Activated naive CD8-positive, alpha-beta T cell treated with anti-CD3 and anti-CD28 coated beads for 36 hours (primary cell): Measurements from ENCODE around the gene PPP2R5C. TPM values are rescaled to one million over a fixed set of nuclear protein-coding genes. Genes with fewer than 3 reads are reported as not detected.
A peak's percentile ranks its signal among the peaks of the same experiment; 100 is the strongest.
"Not testable (repeated sequence)": the region's sequence is repeated elsewhere in the genome, so short reads cannot be mapped to it uniquely, and the experiment has no call there.

Experiments
- DNase-seq: peaks from one replicate; pipeline ENCODE4 v3.0.0; 2021
- H3K27ac Mint-ChIP-seq: one replicate; pipeline ENCODE4 v1.8.0; 2022; ENCODE audit warnings: mild to moderate bottlenecking, moderate library complexity, mixed read lengths
- H3K27me3 Mint-ChIP-seq: one replicate; pipeline ENCODE4 v1.8.0; 2022; ENCODE audit warnings: mild to moderate bottlenecking, mixed read lengths
- H3K36me3 Mint-ChIP-seq: one replicate; pipeline ENCODE4 v1.8.0; 2021; ENCODE audit warnings: mild to moderate bottlenecking, mixed read lengths
- H3K4me1 Mint-ChIP-seq: one replicate; pipeline ENCODE4 v1.8.0; 2021; ENCODE audit warnings: mixed read lengths
- H3K4me3 Mint-ChIP-seq: one replicate; pipeline ENCODE4 v1.8.0; 2022; ENCODE audit warnings: mild to moderate bottlenecking, moderate library complexity, mixed read lengths
- H3K9me3 Mint-ChIP-seq: one replicate; pipeline ENCODE4 v1.8.0; 2022; ENCODE audit warnings: mixed read lengths
- total RNA-seq, 2 experiments: library from RNA; stranded (reverse); gene quantifications; one replicate each; pipeline ENCODE4 v1.2.3, GENCODE V29; 2021

The PPP2R5C gene
- total RNA-seq, 2 experiments from 2014 or later: 209 to 221 TPM

DNA sequence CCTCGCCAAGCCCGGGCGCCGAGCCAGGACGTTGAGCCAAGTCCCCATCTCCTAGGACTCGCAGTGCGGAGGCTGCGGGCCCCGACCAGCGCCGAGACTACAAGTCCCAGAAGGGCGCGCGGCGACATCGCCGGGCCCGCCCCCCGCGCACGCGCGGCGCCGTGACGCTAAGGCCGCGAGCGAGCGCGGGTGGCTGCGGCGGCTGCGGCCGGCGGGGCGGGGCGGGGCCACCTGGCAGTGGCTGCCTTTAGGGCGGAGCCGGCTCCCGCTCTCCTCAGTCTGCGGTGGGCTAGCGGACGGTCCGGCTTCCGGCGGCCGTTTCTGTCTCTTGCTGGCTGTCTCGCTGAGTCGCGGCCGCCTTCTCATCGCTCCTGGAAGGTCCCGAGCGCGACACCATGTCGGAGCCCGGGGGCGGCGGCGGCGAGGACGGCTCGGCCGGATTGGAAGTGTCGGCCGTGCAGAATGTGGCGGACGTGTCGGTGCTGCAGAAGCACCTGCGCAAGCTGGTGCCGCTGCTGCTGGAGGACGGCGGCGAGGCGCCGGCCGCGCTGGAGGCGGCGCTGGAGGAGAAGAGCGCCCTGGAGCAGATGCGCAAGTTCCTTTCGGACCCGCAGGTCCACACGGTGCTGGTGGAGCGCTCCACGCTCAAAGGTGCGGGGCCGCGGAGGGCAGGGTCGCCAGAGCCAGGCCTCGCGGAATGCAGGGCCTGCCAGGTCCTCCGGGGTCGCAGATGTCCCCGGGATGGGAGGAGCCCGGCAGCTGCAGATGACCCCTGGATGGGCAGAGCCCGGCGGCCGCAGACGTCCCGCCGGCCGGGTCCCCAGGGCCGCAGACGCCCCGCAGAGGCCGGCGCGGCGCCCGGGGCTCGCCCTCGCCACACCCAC, 203.0 kb downstream of the PPP2R5C start, which contains the start of gene DYNC1H1:
TSS of gene DYNC1H1 (plus strand) at position 277 of the 884 bp plus-strand sequence. CDS start at position 396, 119 bp downstream.
- H3K4me1 Mint-ChIP-seq: peaks cover 43% of the 10 kb centered on the region
- peaks cover 7% of the 10 kb centered on the region for H3K36me3 Mint-ChIP-seq
- peak within 1 kb of the TSS; percentile 88 for H3K27ac Mint-ChIP-seq

DNA sequence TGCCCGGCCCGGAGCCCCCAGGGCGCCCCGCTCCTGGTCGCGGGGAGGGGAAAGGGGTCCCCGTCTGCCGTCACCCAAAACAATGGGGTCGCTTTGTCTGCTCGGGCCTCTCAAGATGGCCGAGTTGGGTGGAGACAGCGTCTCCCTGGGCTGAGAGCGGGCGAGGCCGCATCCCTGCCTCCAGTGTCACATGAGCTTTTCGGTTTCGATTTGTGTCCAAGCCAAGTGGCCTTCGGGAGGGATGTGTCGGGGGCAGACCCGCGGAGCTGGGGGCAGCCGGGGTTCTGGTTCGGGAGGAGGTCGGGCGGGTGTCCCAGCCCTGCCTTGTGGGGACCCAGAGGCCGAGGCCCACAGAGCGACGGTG, 203.7 kb downstream of the PPP2R5C start:
- H3K4me1 Mint-ChIP-seq: peaks cover 46% of the 10 kb centered on the region

More for the DNA sequence above, 203.0 kb downstream of the PPP2R5C start, which contains the start of gene DYNC1H1:
- peaks cover 5% of the 10 kb centered on the region for H3K27me3 Mint-ChIP-seq
- DNase-seq: peak; percentile 95
- peak within 1 kb of the TSS; percentile 90 for H3K4me3 Mint-ChIP-seq
- no peaks in the 10 kb centered on the region for H3K9me3 Mint-ChIP-seq

DNA sequence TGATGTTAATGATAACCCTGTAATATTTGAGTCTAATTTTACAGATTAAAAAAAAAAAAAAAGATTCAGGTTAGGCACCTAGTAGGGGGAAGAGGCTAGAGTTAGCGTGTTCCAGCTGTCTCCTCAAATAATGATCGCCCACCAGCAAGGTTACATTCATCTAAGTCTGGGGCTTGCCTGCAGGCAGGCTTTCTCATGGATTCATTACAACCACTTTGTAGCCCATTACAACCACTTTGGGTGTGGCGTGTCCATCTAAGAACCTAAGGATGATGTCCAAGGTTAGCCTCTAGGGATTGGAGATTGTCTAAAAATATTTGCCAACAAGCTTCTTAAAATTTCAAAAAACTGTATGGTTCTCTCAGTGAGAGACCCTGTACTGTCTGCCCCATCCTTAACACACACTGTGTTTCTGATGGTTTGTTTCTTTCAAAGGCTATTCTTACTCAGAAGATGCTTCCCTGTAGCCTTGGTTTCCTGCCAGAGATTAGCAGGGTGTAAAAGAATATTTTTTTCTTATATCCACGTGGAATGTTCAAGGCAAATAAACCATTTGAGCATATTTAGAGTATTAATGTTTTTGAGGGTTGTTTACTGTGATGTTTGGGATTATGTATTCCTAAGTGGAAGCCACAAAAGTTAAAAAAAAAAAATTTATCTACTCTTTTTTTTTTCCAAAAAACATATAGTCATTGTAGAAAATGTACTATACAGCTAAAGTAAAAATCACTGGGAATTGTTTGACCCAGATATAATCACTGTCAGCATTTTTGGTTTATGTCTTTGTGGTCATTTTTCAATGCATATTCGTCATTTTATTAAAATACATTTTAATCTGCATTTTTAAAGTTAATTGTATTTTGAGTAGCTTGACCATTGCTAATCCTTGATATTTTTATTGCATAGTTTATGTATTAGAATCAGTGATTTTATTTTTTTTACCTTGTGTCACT, 204.5 kb downstream of the PPP2R5C start:
- Mint-ChIP-seq H3K4me1 (peaks cover 47% of the 10 kb centered on the region), H3K9me3 (no peaks in the 10 kb centered on the region), H3K27ac (peak overlapping the region; percentile 88), H3K36me3 (peaks cover 14% of the 10 kb centered on the region), H3K27me3 (peaks cover 5% of the 10 kb centered on the region), H3K4me3 (peak overlapping the region; percentile 90)
- DNase-seq: no peak

More for the DNA sequence above, 203.7 kb downstream of the PPP2R5C start:
- peak overlapping the region; percentile 90 for H3K4me3 Mint-ChIP-seq
- peaks cover 9% of the 10 kb centered on the region for H3K36me3 Mint-ChIP-seq
- DNase-seq: peak; percentile 74
- peak overlapping the region; percentile 88 for H3K27ac Mint-ChIP-seq
- H3K9me3 Mint-ChIP-seq: no peaks in the 10 kb centered on the region
- H3K27me3 Mint-ChIP-seq: peaks cover 5% of the 10 kb centered on the region

DNA sequence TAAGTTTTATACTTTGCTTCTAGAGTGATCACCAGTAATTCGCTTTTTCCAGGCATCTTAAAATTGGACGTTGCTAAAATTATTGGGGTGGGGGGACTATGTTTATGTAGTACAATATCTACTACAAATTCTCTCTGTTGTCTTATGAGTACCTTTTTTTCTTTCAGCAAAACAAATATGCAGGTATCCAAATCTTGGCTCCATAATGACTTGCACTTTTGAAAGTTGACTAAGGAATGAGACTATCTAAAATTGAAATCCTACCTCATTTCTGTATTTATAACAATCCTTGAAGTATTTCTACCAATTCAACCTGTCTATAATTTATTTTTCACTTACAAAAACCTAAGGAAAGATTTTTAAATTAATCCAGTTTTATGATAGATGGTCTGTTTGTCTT, 205.2 kb downstream of the PPP2R5C start:
- Mint-ChIP-seq H3K4me3 (peak overlapping the region; percentile 67), H3K27me3 (no peaks in the 10 kb centered on the region), H3K27ac (peak overlapping the region; percentile 47), H3K4me1 (peaks cover 44% of the 10 kb centered on the region), H3K36me3 (peaks cover 14% of the 10 kb centered on the region), H3K9me3 (no peaks in the 10 kb centered on the region)
- DNase-seq: no peak

DNA sequence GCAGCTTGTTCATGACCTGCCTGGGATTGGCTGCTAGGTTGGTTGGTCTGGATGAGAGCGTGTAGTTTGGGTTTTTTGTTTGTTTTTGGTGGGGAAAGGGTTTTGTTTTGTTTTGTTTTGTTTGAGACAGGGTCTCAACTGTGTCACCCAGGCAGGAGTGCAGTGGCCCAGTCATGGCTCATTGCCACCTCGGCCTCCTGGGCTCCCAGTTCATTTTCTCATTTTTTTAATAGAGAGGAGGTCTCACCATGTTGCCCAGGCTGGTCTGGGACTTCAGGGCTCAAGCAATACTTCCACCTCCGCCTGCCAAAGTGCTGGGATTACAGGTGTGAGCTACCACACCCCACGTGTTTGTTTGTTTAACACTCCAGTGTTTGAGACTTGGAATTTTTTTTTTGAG, 206.7 kb downstream of the PPP2R5C start:
- no peak for DNase-seq
- Mint-ChIP-seq H3K27ac (no peak overlapping the region), H3K9me3 (no peaks in the 10 kb centered on the region), H3K4me3 (no peak overlapping the region), H3K27me3 (no peaks in the 10 kb centered on the region), H3K4me1 (peaks cover 58% of the 10 kb centered on the region), H3K36me3 (peaks cover 14% of the 10 kb centered on the region)

DNA sequence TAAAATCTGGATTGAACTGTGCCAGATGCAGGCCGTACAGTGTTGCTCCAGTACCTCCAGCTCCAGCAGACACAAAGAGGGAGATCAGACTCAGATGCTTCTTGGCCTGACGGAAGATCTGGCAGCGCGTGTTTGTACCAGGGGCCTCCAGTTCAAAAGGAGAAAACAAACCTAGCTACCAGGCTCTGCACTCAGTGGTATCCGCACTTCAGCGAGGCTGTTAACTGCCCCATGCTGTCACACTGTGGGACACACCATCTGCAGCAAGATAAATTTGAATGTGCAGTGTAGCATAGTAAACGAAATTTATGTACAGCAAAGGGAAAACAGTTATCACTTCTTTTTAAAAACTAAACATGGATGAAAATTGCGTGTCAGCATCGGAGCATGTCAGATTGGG, 208.0 kb downstream of the PPP2R5C start:
- no peak for DNase-seq

DNA sequence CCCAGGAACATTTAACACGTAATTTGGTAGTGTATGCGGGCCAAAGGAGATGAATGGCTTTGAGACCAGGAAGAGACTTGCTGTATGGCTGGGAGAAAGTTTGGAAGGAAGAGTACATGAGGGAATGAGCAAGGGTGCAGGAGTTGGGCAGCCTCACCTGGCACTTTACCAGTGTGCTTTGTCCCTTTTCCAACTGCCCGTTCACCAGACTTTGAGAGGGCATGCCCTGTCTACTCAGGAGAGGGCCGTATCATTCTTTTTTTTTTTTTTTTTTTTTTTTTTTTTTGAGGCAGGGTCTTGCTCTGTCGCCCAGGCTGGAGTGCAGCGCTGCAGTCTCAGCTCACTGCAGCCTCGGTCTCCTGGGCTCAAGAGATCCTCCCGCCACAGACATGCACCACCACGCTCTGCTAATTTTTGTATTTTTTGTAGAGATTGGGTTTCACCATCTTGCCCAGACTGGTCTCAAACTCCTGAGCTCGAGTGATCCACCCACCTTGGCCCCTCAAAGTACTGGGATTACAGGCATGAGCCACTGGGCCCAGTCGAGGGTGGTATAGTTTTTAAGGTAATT, 209.4 kb downstream of the PPP2R5C start:
- no peaks in the 10 kb centered on the region for H3K9me3 Mint-ChIP-seq
- peaks cover 48% of the 10 kb centered on the region for H3K4me1 Mint-ChIP-seq
- H3K27ac Mint-ChIP-seq: no peak overlapping the region
- no peak for DNase-seq
- H3K36me3 Mint-ChIP-seq: peaks cover 14% of the 10 kb centered on the region
- no peaks in the 10 kb centered on the region for H3K27me3 Mint-ChIP-seq
- H3K4me3 Mint-ChIP-seq: no peak overlapping the region

More for the DNA sequence above, 208.0 kb downstream of the PPP2R5C start:
- peaks cover 51% of the 10 kb centered on the region for H3K4me1 Mint-ChIP-seq
- H3K36me3 Mint-ChIP-seq: peaks cover 14% of the 10 kb centered on the region
- no peak overlapping the region for H3K27ac Mint-ChIP-seq
- H3K27me3 Mint-ChIP-seq: no peaks in the 10 kb centered on the region
- H3K4me3 Mint-ChIP-seq: no peak overlapping the region
- H3K9me3 Mint-ChIP-seq: no peaks in the 10 kb centered on the region

DNA sequence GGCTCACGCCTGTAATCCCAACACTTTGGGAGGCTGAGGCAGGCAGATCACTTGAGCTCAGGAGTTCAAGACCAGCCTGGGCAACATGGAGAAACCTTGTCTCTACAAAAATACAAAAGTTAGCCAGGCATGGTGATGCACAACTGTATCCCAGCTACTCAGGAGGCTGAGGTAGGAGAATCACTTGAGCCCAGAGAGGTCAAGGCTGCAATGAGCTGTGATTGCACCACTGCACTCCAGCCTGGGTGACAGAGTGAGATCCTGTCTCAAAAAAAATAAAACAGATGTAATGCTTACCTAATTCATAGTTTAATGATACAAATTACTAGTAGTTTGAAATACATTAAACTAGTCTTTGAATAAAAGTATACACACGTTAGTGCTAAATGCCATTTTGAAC, 209.9 kb downstream of the PPP2R5C start:
- Mint-ChIP-seq H3K36me3 (peaks cover 14% of the 10 kb centered on the region), H3K4me1 (peaks cover 45% of the 10 kb centered on the region)
- not testable (repeated sequence) for DNase-seq, H3K27me3 Mint-ChIP-seq, H3K9me3 Mint-ChIP-seq, H3K4me3 Mint-ChIP-seq, H3K27ac Mint-ChIP-seq

DNA sequence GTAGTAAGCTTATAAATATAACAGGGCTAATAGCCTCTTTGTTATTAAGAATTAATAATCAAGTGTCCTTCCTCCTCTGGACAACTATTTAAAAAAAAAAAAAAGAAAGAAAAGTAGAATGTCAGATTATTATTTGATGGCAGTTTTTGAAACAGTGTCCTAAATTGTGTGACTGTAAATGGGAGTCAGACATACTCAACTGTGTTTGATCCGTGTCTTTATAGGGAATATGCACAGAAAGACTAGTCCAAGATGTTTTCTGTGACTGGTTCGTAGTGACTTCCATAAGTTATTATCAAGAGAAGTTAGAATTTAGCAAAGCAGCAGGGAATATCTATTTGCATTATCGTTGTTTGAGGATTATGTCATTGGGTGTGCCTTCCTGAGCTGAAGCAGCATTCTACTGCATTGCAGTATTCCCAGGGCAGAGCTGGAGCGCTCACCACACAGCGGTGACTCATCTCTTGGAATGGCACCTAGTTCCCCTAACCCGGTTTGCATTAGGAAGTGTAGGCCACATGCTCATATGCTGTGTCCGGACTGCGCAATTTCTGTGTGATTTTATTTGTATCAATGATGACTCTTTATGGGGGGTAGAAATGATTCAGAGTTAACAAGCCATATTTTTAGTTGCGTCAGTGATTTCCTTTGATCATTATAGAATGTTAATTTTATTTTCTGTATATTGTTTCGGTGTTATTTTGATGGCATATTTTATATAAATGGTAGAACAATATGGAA, 210.8 kb downstream of the PPP2R5C start:
- Mint-ChIP-seq H3K4me3 (no peak overlapping the region), H3K4me1 (peaks cover 39% of the 10 kb centered on the region), H3K27ac (no peak overlapping the region), H3K9me3 (no peaks in the 10 kb centered on the region), H3K27me3 (no peaks in the 10 kb centered on the region), H3K36me3 (peaks cover 14% of the 10 kb centered on the region)
- DNase-seq: no peak

DNA sequence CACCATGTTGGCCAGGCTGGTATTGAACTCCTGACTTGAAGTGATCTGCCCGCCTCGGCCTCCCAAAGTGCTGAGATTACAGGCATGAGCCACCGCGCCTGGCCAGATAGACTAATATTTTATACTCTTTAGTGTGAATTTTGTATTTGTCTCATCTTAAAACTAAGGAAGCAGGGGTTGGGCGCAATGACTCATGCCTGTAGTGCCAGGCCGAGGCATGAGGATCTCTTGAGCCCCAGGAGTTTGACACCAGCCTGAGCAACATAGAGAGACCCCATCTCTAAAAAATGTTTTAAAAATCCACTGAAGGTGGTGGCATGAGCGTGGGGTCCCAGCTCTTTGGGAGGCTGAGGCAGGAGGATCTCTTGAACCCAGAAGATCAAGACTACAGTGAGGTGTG, 211.8 kb downstream of the PPP2R5C start:
- Mint-ChIP-seq H3K4me1 (peaks cover 31% of the 10 kb centered on the region), H3K27ac (no peak overlapping the region), H3K36me3 (peaks cover 10% of the 10 kb centered on the region), H3K9me3 (no peaks in the 10 kb centered on the region), H3K27me3 (no peaks in the 10 kb centered on the region), H3K4me3 (no peak overlapping the region)
- DNase-seq: no peak

DNA sequence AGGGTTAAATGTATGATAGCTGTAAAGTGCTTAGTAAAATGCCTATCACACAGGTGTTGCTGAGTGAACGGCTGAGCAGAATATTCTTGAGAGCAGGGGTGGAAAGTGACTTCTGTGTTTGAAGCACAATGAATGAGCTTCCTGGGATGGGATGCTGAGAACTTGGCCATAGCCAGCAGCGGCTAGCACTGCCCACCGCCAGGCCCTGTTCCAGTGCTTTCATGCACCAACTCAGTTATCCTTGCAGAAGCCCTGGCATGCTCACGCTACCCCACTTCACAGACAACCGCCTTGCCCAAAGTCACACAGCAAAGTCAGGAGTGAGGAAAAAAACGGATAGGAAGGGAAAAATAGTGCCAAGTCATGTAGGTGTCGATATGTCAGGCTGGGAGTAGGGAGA, 213.7 kb downstream of the PPP2R5C start:
- H3K36me3 Mint-ChIP-seq: peaks cover 11% of the 10 kb centered on the region
- no peak overlapping the region for H3K27ac Mint-ChIP-seq
- no peaks in the 10 kb centered on the region for H3K9me3 Mint-ChIP-seq
- no peaks in the 10 kb centered on the region for H3K27me3 Mint-ChIP-seq
- no peak for DNase-seq
- no peak overlapping the region for H3K4me3 Mint-ChIP-seq
- peaks cover 19% of the 10 kb centered on the region for H3K4me1 Mint-ChIP-seq
